ENCODE measurements around the gene TLE7.
A peak's percentile ranks its signal among the peaks of the same experiment; 100 is the strongest.

GRCh38 chr16:71484006-71484893 is 42.4 kb upstream of the TLE7 start:
- TF ChIP-seq CTCF (IDR thresholded peaks at IDR 0.05) (no peak), POLR2A (IDR thresholded peaks at IDR 0.05) (peak in 2 of 4 donors; percentile 68 to 71)
